Measurements from ENCODE around the gene EGFL7.

GRCh38 chr9:136688274-136689107 lies 25.8 kb downstream of the EGFL7 start:
- TF ChIP-seq CTCF (IDR thresholded peaks at IDR 0.05; ENCODE audit: low read depth, low read length, missing input control) (no peak), MAX (IDR thresholded peaks at IDR 0.05) (no peak), JUND (IDR thresholded peaks at IDR 0.05) (no peak), RAD21 (IDR thresholded peaks at IDR 0.05) (no peak), HNF4G (IDR thresholded peaks at IDR 0.05) (no peak), RXRA (IDR thresholded peaks at IDR 0.05) (no peak), REST (IDR thresholded peaks at IDR 0.05) (no peak), GABPA (IDR thresholded peaks at IDR 0.05 in 1 of 2, conservative IDR thresholded peaks at IDR 0.05 in 1 of 2) (no peak), ATF3 (IDR thresholded peaks at IDR 0.05) (no peak), EGR1 (IDR thresholded peaks at IDR 0.05; ENCODE audit: low read depth in 2 of 2) (no peak), YY1 (IDR thresholded peaks at IDR 0.05) (no peak)
